Activated T-helper 17 cell treated with anti-CD3 and anti-CD28 coated beads, Interleukin-2, amount 50 U/mL, for 72 hours (primary cell): ENCODE measurements around the gene SFRP5. TPM values are rescaled to one million over a fixed set of nuclear protein-coding genes. Genes with fewer than 3 reads are reported as not detected.
A peak's percentile ranks its signal among the peaks of the same experiment; 100 is the strongest.

Experiments used
- ATAC-seq: fragments of 150-1000 bp; cut with Tn5 transposase; replicated peaks from 2 replicates; pipeline ENCODE4 v1.10.0; 2021; ENCODE audit warnings: mild to moderate bottlenecking, moderate library complexity
- H3K27ac Mint-ChIP-seq: one replicate; pipeline ENCODE4 v1.8.0; 2022; ENCODE audit warnings: mixed read lengths
- H3K27me3 Mint-ChIP-seq: one replicate; pipeline ENCODE4 v1.8.0; 2022; ENCODE audit warnings: mixed read lengths
- H3K36me3 Mint-ChIP-seq: one replicate; pipeline ENCODE4 v1.8.0; 2022; ENCODE audit warnings: low read depth, mild to moderate bottlenecking, mixed read lengths
- H3K4me1 Mint-ChIP-seq: one replicate; pipeline ENCODE4 v1.8.0; 2022; ENCODE audit warnings: mixed read lengths
- H3K4me3 Mint-ChIP-seq: one replicate; pipeline ENCODE4 v1.8.0; 2022; ENCODE audit warnings: mild to moderate bottlenecking, mixed read lengths
- H3K9me3 Mint-ChIP-seq: one replicate; pipeline ENCODE4 v1.8.0; 2022; ENCODE audit warnings: mixed read lengths
- total RNA-seq, 2 donors: library from RNA; stranded (reverse); gene quantifications; one replicate each; pipeline ENCODE4 v1.2.3, GENCODE V29; 2022

Gene SFRP5
- total RNA-seq, 2 donors from 2014 or later = not detected

DNA sequence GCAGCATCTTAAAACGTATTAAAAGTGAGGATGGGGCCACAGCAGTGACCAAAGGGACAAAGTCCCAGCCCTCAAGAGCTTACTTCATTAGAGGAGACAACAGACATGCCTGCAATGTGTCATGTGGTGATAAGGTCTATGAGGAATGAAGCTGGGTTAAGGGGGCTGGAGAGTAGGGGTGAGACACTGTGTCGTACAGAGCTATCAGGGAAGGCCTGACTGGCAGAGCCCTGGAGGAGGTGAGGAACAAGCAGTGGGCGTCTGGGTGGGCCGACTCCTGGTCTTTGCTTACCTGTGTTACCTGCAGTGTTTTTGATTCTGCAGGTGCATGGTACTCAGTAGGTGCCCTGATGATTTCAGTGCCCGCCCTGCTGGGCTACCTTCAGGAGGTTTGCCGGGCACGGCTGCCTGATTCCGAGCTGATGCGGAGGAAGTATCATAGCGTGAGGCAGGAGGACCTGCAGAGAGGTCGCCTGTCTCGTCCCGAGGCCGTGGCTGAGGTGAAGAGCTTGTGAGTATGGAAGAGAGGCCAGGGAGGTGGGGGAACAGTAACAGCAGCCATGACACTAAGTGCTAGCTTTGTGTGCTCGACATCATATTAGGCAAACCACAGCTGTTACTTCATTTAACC lies 27.3 kb downstream of the SFRP5 start:
- H3K27ac Mint-ChIP-seq = no peak overlapping the region

DNA sequence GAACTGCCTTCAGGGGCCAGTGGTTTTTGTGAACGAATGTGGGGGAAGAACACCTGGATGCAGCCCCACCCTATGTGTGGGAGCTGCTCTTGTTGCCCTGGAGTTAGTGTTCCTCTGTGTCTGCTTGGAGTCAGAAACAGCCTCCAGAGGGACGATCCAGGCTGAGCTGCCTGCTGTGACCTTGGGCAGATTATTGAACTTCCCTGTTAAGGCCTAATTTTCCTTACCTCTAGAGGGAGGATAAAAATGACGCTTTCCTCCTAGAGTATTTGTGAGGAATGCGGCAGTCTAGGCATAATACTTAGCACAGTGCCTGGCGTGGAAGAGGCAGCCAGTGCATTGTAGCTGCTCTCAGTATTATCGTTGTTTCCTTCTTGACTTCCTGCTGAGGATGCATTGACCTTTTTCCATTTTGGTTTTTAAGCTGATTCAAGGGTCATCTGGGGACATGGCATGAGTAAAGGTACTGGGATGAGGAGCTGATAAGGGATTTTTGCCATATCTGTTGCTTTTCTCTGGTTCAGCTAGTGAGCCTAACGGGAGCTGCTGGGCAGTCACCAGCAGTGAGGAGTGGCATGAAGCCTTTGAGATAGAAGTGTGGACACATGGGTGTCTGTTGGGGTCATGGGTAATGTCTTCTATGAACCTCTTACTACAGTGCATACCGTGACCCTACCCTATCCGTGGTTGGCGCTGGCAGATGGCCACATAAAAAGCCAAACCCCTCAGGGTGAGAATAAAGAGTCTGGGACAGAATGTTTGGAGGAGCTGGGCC lies 28.4 kb downstream of the SFRP5 start:
- H3K27ac Mint-ChIP-seq = peak overlapping the region; percentile 22
- H3K9me3 Mint-ChIP-seq = no peaks in the 10 kb centered on the region
- H3K4me3 Mint-ChIP-seq = no peak overlapping the region
- peaks cover 98% of the 10 kb centered on the region for H3K36me3 Mint-ChIP-seq
- H3K4me1 Mint-ChIP-seq = peaks cover 23% of the 10 kb centered on the region
- H3K27me3 Mint-ChIP-seq = no peaks in the 10 kb centered on the region
- no peak for ATAC-seq

More for the DNA sequence above, 27.3 kb downstream of the SFRP5 start:
- Mint-ChIP-seq H3K9me3 (no peaks in the 10 kb centered on the region), H3K4me3 (no peak overlapping the region), H3K27me3 (no peaks in the 10 kb centered on the region), H3K4me1 (peaks cover 20% of the 10 kb centered on the region), H3K36me3 (peaks cover 99% of the 10 kb centered on the region)
- ATAC-seq = no peak

DNA sequence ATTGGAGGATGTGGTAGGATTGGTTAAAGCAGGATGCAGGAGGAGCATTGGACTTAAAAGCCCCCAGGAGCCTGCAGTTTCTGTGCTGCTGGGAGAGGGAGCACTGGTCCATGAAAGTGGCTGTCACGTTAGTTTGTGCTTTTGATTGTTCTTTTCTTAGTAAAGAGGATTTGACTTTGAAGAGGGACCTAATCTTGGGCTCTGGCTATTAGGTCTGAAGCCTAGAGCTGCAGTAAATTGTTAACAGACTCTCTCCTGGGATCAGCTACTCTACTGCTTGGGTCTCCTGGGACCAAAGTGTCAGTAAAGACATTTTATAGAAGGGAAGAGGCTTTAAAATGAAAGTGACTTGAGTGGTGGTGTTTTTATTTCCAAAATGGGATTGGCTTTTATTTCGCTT lies 31.2 kb downstream of the SFRP5 start:
- no peaks in the 10 kb centered on the region for H3K9me3 Mint-ChIP-seq
- no peaks in the 10 kb centered on the region for H3K27me3 Mint-ChIP-seq
- ATAC-seq = no peak
- peak overlapping the region; percentile 26 for H3K4me3 Mint-ChIP-seq
- H3K36me3 Mint-ChIP-seq = peaks cover 87% of the 10 kb centered on the region
- peak overlapping the region; percentile 27 for H3K27ac Mint-ChIP-seq
- H3K4me1 Mint-ChIP-seq = peaks cover 36% of the 10 kb centered on the region

DNA sequence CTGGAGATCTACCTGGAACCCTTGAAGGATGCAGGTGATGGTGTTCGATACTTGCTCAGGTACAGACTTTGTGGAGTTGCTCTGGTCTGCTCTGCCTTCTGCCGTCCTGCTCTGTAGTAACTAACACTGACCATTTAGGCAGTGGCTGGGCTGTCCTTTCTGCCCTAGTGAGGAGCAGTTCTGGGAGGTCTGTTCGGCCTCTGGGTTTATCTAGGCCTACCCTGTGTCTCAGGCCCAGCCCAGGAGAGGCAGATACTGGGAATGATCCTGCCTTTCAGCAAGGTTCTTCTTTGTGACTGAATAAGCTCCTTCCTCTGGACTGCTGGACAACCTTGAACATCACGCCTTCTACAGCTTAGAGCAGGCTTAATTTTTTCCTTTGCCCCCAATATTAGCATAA lies 33.2 kb downstream of the SFRP5 start:
- Mint-ChIP-seq H3K36me3 (peaks cover 67% of the 10 kb centered on the region), H3K9me3 (no peaks in the 10 kb centered on the region), H3K27ac (peak overlapping the region; percentile 90), H3K4me3 (peak overlapping the region; percentile 90), H3K27me3 (no peaks in the 10 kb centered on the region), H3K4me1 (peaks cover 34% of the 10 kb centered on the region)
- ATAC-seq = no peak

DNA sequence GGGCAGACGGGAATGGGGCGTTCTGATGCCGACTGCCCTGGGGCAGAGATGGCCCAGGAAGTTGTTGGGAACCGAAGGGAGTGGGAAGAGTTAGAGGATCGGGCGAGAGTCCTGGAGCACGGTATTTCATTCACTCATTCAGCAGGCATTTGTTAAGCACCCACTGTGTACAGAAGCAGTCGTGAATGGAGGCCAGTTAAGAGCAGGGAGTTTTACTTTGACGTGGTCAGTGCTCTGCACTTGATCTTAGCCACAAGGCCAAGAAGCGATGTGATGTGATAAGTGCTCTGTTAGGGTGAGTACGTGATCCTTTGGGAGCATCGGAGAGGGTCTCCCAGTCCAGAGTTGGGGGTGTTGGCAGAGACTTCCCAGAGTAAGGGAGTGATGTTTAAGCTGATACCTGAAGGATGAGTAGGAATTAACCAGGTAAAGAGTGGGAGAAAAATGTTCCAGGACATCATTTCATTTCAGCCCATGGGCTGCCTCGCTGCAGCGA lies 34.0 kb downstream of the SFRP5 start:
- ATAC-seq = peak; percentile 50
- H3K27ac Mint-ChIP-seq = peak overlapping the region; percentile 90
- no peaks in the 10 kb centered on the region for H3K9me3 Mint-ChIP-seq
- peak overlapping the region; percentile 90 for H3K4me3 Mint-ChIP-seq
- H3K36me3 Mint-ChIP-seq = peaks cover 59% of the 10 kb centered on the region
- peaks cover 31% of the 10 kb centered on the region for H3K4me1 Mint-ChIP-seq
- no peaks in the 10 kb centered on the region for H3K27me3 Mint-ChIP-seq

DNA sequence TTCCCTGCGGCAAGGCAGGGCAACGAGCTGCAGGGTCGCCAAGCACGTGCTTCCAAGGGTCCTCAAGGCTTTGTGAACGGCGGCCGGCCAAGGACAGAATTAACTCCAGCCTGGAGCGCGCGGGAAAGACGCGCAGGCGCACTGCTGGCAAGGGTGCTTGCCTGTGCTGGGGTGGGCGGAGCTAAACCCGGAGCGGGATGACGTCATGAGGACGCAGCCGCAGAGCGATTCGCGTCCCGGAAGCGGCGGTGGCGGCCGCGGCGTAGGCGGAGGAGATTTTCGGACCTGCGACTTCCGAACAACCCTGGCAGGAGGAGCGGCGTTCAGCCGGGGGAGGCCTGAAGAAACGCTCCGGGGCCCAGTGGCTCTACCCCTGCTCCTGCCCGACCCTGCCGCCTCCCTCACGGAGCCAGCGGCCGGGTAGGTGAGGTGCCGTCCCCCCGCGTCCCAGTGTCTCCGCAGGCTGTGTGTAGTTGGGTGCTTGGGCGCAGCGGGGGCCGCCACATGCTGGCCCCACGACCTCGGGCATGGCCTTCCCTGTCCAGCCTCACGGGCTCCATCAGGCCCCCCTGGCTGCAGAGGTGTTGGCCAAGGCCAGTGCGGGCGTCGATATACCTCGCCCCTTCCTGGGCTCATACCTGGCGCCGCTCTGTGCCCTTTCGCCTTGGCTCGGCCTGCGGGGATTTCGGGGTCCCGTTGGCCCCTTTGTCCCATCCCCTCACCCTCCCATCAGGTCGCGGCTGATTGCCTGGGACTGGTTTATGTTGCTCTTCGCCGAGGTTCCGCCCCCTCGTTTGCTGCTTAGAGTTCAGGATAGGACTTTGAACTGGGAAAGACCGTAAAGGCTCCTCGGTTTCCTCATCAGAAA lies 34.7 kb downstream of the SFRP5 start, which contains the start of gene ZFYVE27:
TSS of gene ZFYVE27 (plus strand) at position 227 of the 868 bp plus-strand sequence. CDS start 1,350 bp downstream, outside the sequence.
- peak within 1 kb of the TSS; percentile 90 for H3K4me3 Mint-ChIP-seq
- peak; percentile 86 for ATAC-seq
- peaks cover 54% of the 10 kb centered on the region for H3K36me3 Mint-ChIP-seq
- H3K9me3 Mint-ChIP-seq = no peaks in the 10 kb centered on the region
- H3K27me3 Mint-ChIP-seq = no peaks in the 10 kb centered on the region
- H3K4me1 Mint-ChIP-seq = peaks cover 29% of the 10 kb centered on the region
- peak within 1 kb of the TSS; percentile 90 for H3K27ac Mint-ChIP-seq

DNA sequence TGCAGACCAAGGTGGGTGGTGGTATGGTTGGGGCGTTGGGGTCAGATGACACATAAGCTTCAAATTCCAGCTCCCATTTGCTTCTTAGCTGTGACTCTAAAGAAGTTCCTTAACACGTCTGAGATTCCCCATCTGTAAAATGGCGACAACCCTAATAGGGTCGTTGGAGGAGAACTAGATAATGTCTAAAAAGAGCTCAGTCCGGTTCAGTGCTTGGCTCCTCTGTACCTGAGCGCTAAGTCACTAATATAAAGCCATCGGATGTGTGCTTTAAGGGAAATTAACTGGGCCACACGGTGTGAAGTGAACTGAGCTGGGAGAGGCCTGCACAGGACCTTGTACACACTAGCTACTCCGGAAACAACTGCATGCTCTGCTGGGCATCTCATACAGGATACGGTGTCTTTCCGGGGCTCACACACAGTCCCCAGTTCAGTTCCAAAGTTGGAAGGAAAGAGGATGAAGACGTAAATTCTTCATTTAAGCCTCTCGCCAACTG lies 35.3 kb downstream of the SFRP5 start:
- H3K4me1 Mint-ChIP-seq = peaks cover 27% of the 10 kb centered on the region
- H3K9me3 Mint-ChIP-seq = no peaks in the 10 kb centered on the region
- ATAC-seq = peak; percentile 26
- H3K36me3 Mint-ChIP-seq = peaks cover 47% of the 10 kb centered on the region
- H3K27ac Mint-ChIP-seq = peak overlapping the region; percentile 90
- H3K27me3 Mint-ChIP-seq = no peaks in the 10 kb centered on the region
- peak overlapping the region; percentile 90 for H3K4me3 Mint-ChIP-seq

DNA sequence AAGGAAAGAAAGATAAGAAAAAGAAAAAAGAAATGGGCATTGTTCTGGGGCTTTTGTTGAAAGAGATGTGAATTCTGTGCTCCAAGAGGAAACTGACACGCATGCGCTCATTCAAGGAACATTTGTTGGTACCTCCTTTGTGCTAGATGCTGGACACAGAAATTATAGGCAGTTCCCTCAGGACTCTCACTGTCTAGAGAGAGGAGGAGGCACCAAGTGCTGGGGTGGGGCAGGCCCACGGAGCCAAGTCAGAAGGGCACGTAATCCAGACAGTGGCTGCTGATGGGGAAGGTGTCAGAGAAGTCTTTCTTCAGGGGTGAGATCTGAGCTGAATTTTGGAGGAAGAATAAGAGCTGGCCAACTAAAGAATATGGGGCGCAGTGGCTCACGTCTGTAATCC lies 37.8 kb downstream of the SFRP5 start:
- ATAC-seq = no peak
- Mint-ChIP-seq H3K4me3 (no peak overlapping the region), H3K4me1 (peaks cover 14% of the 10 kb centered on the region), H3K27ac (no peak overlapping the region), H3K36me3 (peaks cover 22% of the 10 kb centered on the region), H3K9me3 (no peaks in the 10 kb centered on the region), H3K27me3 (peaks cover 3% of the 10 kb centered on the region)

DNA sequence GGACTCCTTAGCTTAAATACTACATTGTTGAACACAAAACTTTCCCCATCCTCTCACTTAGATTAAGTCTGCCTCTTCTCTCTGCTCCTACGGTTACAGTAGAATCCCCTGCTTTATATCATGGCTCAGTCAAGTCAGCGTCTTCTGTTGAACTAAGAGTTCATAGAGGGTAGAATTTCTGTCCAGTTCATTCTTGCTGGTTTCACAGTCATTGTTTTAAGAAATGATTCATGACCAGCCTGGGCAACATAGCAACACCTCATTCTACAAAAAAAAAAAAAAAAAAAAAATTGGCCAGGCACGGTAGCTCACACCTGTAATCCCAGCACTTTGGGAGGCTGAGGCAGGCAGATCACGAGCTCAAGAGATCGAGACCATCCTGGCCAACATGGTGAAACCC lies 38.5 kb downstream of the SFRP5 start:
- no peak for ATAC-seq
- Mint-ChIP-seq H3K4me1 (peaks cover 12% of the 10 kb centered on the region), H3K4me3 (no peak overlapping the region), H3K27me3 (peaks cover 5% of the 10 kb centered on the region), H3K36me3 (peaks cover 15% of the 10 kb centered on the region), H3K9me3 (no peaks in the 10 kb centered on the region), H3K27ac (no peak overlapping the region)

DNA sequence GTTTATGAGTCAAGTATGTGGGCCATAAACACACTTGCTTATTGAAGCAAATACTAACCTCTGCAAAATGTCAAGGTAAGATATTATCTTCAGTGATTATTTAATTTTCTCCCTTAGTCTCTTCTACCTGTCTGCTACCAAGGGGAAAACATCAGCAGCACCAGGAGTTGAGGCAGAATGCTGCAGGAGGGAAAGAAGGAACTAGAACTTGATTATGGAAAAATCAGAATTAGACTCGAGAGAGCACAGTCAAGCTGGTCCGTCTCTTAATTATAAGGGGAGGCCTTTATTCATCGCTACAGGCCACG lies 39.8 kb downstream of the SFRP5 start:
- no peaks in the 10 kb centered on the region for H3K9me3 Mint-ChIP-seq
- peaks cover 5% of the 10 kb centered on the region for H3K27me3 Mint-ChIP-seq
- no peak for ATAC-seq
- no peak overlapping the region for H3K27ac Mint-ChIP-seq
- peaks cover 4% of the 10 kb centered on the region for H3K36me3 Mint-ChIP-seq
- peaks cover 4% of the 10 kb centered on the region for H3K4me1 Mint-ChIP-seq
- no peak overlapping the region for H3K4me3 Mint-ChIP-seq

DNA sequence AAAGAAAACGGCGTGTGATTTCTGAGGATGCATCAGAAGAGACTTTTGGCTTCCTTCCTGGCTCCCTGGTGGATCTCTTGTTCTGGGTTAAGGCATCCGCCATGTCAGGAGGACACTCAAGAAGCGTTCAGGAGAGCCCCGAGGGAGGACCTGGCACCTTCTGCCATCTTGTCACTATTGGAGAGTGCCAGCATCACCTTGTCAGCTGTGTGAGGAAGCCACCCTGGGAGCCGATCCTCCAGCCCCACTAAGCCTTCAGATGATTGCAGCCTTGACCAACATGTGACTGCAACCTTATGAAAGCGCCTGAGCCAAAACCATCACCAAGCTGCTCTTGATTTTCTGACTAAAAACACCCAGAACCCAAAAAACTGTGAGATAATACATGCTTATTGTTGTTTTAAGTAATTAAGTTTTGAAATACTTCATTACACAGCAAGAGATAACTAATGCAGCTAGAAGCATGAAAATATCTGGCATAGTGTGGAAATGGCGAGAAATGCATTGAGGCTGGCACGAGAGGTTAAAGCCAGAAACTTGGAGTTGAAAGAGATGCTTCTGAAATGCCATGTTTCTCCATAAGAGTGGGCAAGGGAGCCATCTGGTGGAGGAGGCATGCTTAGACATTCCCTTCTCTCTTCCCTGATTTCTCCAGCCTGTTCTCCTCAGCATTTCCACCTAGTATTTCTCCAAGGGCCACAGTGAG lies 40.3 kb downstream of the SFRP5 start:
- no peaks in the 10 kb centered on the region for H3K9me3 Mint-ChIP-seq
- H3K27me3 Mint-ChIP-seq = peaks cover 5% of the 10 kb centered on the region
- H3K36me3 Mint-ChIP-seq = no peaks in the 10 kb centered on the region
- no peak overlapping the region for H3K4me3 Mint-ChIP-seq
- no peak overlapping the region for H3K27ac Mint-ChIP-seq
- peak; percentile 53 for ATAC-seq
- peaks cover under 1% of the 10 kb centered on the region for H3K4me1 Mint-ChIP-seq

DNA sequence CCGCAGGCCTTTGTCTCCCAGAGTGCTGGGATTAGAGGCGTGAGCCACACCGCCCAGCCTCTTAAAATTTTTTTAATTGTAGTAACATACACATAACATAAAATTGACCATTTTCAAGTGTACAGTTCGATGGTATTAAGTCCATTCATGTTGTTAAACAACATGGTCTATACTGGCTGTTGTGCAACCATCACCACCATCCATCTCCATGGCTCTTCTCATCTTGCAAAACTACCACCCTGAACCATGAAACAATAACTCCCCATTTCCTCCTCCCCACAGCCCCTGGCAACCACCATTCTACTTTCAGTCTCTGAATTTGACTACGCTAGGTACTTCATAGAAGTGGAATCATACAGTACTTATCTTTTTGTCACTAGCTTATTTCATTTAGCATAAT lies 42.8 kb downstream of the SFRP5 start:
- no peaks in the 10 kb centered on the region for H3K4me1 Mint-ChIP-seq
- H3K4me3 Mint-ChIP-seq = no peak overlapping the region
- H3K9me3 Mint-ChIP-seq = no peaks in the 10 kb centered on the region
- no peaks in the 10 kb centered on the region for H3K36me3 Mint-ChIP-seq
- peaks cover 5% of the 10 kb centered on the region for H3K27me3 Mint-ChIP-seq
- ATAC-seq = no peak
- no peak overlapping the region for H3K27ac Mint-ChIP-seq

DNA sequence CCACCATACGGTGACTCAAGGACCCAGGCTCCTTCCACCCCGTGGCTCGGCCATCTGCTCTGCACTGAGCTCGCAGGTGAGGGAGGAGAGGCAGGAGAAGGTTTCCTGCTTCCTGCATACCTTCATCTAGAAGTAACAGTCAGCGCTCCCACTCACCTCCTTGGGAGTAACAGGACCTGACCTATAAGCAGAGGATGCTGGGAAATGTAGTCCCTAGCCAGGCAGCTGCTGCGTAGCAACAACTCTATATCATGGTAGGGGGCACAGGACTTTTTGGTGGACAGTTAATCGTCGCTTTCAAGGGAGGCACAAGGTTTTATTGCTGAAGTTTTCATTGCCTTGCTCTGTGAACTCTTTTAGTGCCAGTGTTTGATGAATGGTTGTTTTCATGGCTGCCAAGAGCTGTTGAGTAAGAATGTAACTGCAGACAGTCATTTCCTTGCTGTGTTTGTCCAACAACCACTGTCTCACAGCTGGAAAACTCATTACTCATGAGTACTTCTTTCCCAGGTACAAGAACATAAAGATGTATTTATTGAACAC lies 45.1 kb downstream of the SFRP5 start:
- Mint-ChIP-seq H3K27me3 (peaks cover 5% of the 10 kb centered on the region), H3K4me1 (no peaks in the 10 kb centered on the region), H3K27ac (peak overlapping the region; percentile 51), H3K36me3 (no peaks in the 10 kb centered on the region), H3K4me3 (peak overlapping the region; percentile 19), H3K9me3 (no peaks in the 10 kb centered on the region)
- ATAC-seq = peak; percentile 86
